SK-N-SH treated with all-trans-retinoic acid at 6 μM for 48 hours (cell line): ENCODE results near the gene NDUFV3.

Experiments
- ATAC-seq: fragments of 200-7000 bp; cut with Tn5 transposase; 3 replicates; pipeline ENCODE4 v1.9.1; 2020; ENCODE audit warnings: mild to moderate bottlenecking, moderate library complexity
- CREB5 ChIP-seq: fragments of 250-450 bp; sonication (Bioruptor Pico); IDR thresholded peaks from 2 replicates; pipeline ENCODE4 v1.5.1; 2020; ENCODE audit warnings: low read depth, mild to moderate bottlenecking, moderate library complexity
- CSDC2 ChIP-seq: fragments of 250-450 bp; sonication (Bioruptor Pico); IDR thresholded peaks from 2 replicates; pipeline ENCODE4 v1.5.0; 2020; ENCODE audit warnings: mild to moderate bottlenecking, moderate library complexity
- CSRNP3 ChIP-seq: fragments of 250-450 bp; sonication (Bioruptor Pico); IDR thresholded peaks from 2 replicates; pipeline ENCODE4 v1.5.1; 2021; ENCODE audit warnings: mild to moderate bottlenecking, moderate library complexity
- ESRRG ChIP-seq: fragments of 250-450 bp; sonication (Bioruptor Pico); IDR thresholded peaks from 2 replicates; pipeline ENCODE4 v1.6.1; 2021; ENCODE audit warnings: mild to moderate bottlenecking
- ISL1 ChIP-seq: fragments of 250-450 bp; sonication (Bioruptor Pico); IDR thresholded peaks from 2 replicates; pipeline ENCODE4 v2.1.2; 2022; ENCODE audit warnings: mild to moderate bottlenecking, moderate library complexity
- OSR1 ChIP-seq: fragments of 250-450 bp; sonication (Bioruptor Pico); IDR thresholded peaks from 2 replicates; pipeline ENCODE4 v1.8.0; 2022; ENCODE audit warnings: moderate library complexity, mild to moderate bottlenecking, inconsistent platforms
- POU6F1 ChIP-seq: fragments of 250-450 bp; sonication (Bioruptor Pico); IDR thresholded peaks from 2 replicates; pipeline ENCODE4 v1.8.0; 2021; ENCODE audit warnings: low read depth, mild to moderate bottlenecking, moderate library complexity, borderline replicate concordance
- PPARA ChIP-seq: fragments of 250-450 bp; sonication (Bioruptor Pico); IDR thresholded peaks from 2 replicates; pipeline ENCODE4 v1.5.0; 2020; ENCODE audit warnings: mild to moderate bottlenecking, borderline replicate concordance
- RARB ChIP-seq: fragments of 250-450 bp; sonication (Bioruptor Pico); IDR thresholded peaks from 2 replicates; pipeline ENCODE4 v1.8.0; 2021; ENCODE audit warnings: mild to moderate bottlenecking, moderate library complexity
- SNAI2 ChIP-seq: fragments of 250-450 bp; sonication (Bioruptor Pico); IDR thresholded peaks from 2 replicates; pipeline ENCODE4 v1.5.0; 2020; ENCODE audit warnings: mild to moderate bottlenecking, moderate library complexity
- TCF4 ChIP-seq: fragments of 250-450 bp; sonication (Bioruptor Pico); IDR thresholded peaks from 2 replicates; pipeline ENCODE4 v1.8.0; 2021; ENCODE audit warnings: mild to moderate bottlenecking, moderate library complexity, borderline replicate concordance
- TOX ChIP-seq: fragments of 250-450 bp; sonication (Bioruptor Pico); IDR thresholded peaks from 2 replicates; pipeline ENCODE4 v1.8.0; 2021; ENCODE audit warnings: mild to moderate bottlenecking, moderate library complexity, borderline replicate concordance
- TSHZ2 ChIP-seq: fragments of 250-450 bp; sonication (Bioruptor Pico); IDR thresholded peaks from 2 replicates; pipeline ENCODE4 v1.5.0; 2020; ENCODE audit warnings: mild to moderate bottlenecking, moderate library complexity
- ZC3H10 ChIP-seq: fragments of 250-450 bp; sonication (Bioruptor Pico); IDR thresholded peaks from 2 replicates; pipeline ENCODE4 v1.5.1; 2021; ENCODE audit warnings: mild to moderate bottlenecking, moderate library complexity
- ZFP3 ChIP-seq: fragments of 250-450 bp; sonication (Bioruptor Pico); IDR thresholded peaks from 2 replicates; pipeline ENCODE4 v1.5.0; 2020; ENCODE audit warnings: mild to moderate bottlenecking, moderate library complexity
- ZFP30 ChIP-seq: fragments of 450-650 bp; formaldehyde crosslinking; IDR thresholded peaks from 2 replicates; pipeline ENCODE4 v1.5.0; 2022; ENCODE audit warnings: mild to moderate bottlenecking, moderate library complexity
- ZNF70 ChIP-seq: fragments of 450-650 bp; formaldehyde crosslinking; IDR thresholded peaks from 2 replicates; pipeline ENCODE4 v1.5.0; 2020; ENCODE audit warnings: mild to moderate bottlenecking, moderate library complexity
- ZNF8 ChIP-seq: fragments of 450-650 bp; formaldehyde crosslinking; IDR thresholded peaks from 2 replicates; pipeline ENCODE4 v1.5.0; 2020; ENCODE audit warnings: mild to moderate bottlenecking, moderate library complexity

NDUFV3 gene

GRCh38 chr21:42883921-42884320, 9.2 kb upstream of the NDUFV3 start:
- ATAC-seq, result no peak
- TF ChIP-seq CSDC2 (CRISPR knock-in tag) (no peak), RARB (CRISPR knock-in tag) (no peak), ZFP3 (CRISPR knock-in tag) (no peak), ZNF70 (CRISPR knock-in tag) (no peak), ZFP30 (no peak), TOX (no peak), CREB5 (CRISPR knock-in tag) (no peak), TSHZ2 (CRISPR knock-in tag) (no peak), ISL1 (CRISPR knock-in tag) (no peak), CSRNP3 (CRISPR knock-in tag) (no peak), SNAI2 (CRISPR knock-in tag) (no peak), OSR1 (CRISPR knock-in tag) (no peak), ZNF8 (CRISPR knock-in tag) (no peak)

- TF ChIP-seq ZNF8 (CRISPR knock-in tag) (no peak), TSHZ2 (CRISPR knock-in tag) (no peak), TOX (no peak), ESRRG (no peak)
- no peak for ATAC-seq
Measured at GRCh38 chr21:42887326-42887725, 5.8 kb upstream of the NDUFV3 start.

GRCh38 chr21:42892582-42892930, 553 bp upstream of the NDUFV3 start:
- peak; percentile 53; the same call in 2 of the 3 replicates for ATAC-seq

More at GRCh38 chr21:42892582-42892930, 553 bp upstream of the NDUFV3 start:
- TF ChIP-seq TCF4 (CRISPR knock-in tag), result no peak
- no peak for TF ChIP-seq PPARA (CRISPR knock-in tag)
- TF ChIP-seq CREB5 (CRISPR knock-in tag), result no peak
- TF ChIP-seq ZNF8 (CRISPR knock-in tag), result no peak
- no peak for TF ChIP-seq ZC3H10 (CRISPR knock-in tag)
- TF ChIP-seq ZNF70 (CRISPR knock-in tag), result no peak
- no peak for TF ChIP-seq OSR1 (CRISPR knock-in tag)
- no peak for TF ChIP-seq POU6F1 (CRISPR knock-in tag)
- no peak for TF ChIP-seq TOX
- TF ChIP-seq CSDC2 (CRISPR knock-in tag), result no peak
- TF ChIP-seq SNAI2 (CRISPR knock-in tag), result no peak
